IPS DF 4.7 (cell line): Measurements from ENCODE around the gene MEX3A.

Experiments
- DNase-seq: peaks from one replicate; pipeline ENCODE4 v3.0.0-alpha.2; 2013; ENCODE audit warnings: low spot score; ENCODE audit errors: extremely low read depth

The MEX3A gene

GRCh38 chr1:156103521-156103947 lies 21.3 kb upstream of the MEX3A start:
- DNase-seq = no peak

- DNase-seq = no peak
Measured at GRCh38 chr1:156102633-156103511, 20.6 kb upstream of the MEX3A start.

GRCh38 chr1:156101880-156102279 lies 19.6 kb upstream of the MEX3A start:
- DNase-seq = no peak

- DNase-seq = no peak
Measured at GRCh38 chr1:156100205-156100995, 18.1 kb upstream of the MEX3A start.

GRCh38 chr1:156099282-156099681 lies 17.0 kb upstream of the MEX3A start:
- no peak for DNase-seq

- DNase-seq = no peak
Measured at GRCh38 chr1:156098784-156099183, 16.5 kb upstream of the MEX3A start.

- no peak for DNase-seq
Measured at GRCh38 chr1:156097499-156098178, 15.4 kb upstream of the MEX3A start.

- DNase-seq = no peak
Measured at GRCh38 chr1:156096640-156097391, 14.6 kb upstream of the MEX3A start.

GRCh38 chr1:156095906-156096508 lies 13.7 kb upstream of the MEX3A start:
- DNase-seq = no peak

GRCh38 chr1:156091610-156092009 lies 9.3 kb upstream of the MEX3A start:
- DNase-seq = no peak

GRCh38 chr1:156090840-156091188 lies 8.5 kb upstream of the MEX3A start:
- no peak for DNase-seq

GRCh38 chr1:156090138-156090839 lies 8.0 kb upstream of the MEX3A start:
- no peak for DNase-seq

GRCh38 chr1:156089704-156090103 lies 7.4 kb upstream of the MEX3A start:
- no peak for DNase-seq

GRCh38 chr1:156086256-156086662 lies 4.0 kb upstream of the MEX3A start:
- no peak for DNase-seq

- no peak for DNase-seq
Measured at GRCh38 chr1:156083800-156084790, 1.8 kb upstream of the MEX3A start.

GRCh38 chr1:156081917-156082308 lies 352 bp downstream of the MEX3A start:
- DNase-seq = no peak

- no peak for DNase-seq
Measured at GRCh38 chr1:156081180-156081916, 917 bp downstream of the MEX3A start.

GRCh38 chr1:156080863-156081179 lies 1.4 kb downstream of the MEX3A start:
- no peak for DNase-seq
